SHP77 treated with DMSO at 0.1 percent for 48 hours (cell line): ENCODE measurements around the gene ANKRD16.
"Not testable (repeated sequence)": the region's sequence is repeated elsewhere in the genome, so short reads cannot be mapped to it uniquely, and the experiment has no call there.

Experiments used
- DNase-seq: peaks from one replicate; lab custom pipeline; 2025; lab: John Stamatoyannopoulos, UW

ANKRD16 gene

DNA sequence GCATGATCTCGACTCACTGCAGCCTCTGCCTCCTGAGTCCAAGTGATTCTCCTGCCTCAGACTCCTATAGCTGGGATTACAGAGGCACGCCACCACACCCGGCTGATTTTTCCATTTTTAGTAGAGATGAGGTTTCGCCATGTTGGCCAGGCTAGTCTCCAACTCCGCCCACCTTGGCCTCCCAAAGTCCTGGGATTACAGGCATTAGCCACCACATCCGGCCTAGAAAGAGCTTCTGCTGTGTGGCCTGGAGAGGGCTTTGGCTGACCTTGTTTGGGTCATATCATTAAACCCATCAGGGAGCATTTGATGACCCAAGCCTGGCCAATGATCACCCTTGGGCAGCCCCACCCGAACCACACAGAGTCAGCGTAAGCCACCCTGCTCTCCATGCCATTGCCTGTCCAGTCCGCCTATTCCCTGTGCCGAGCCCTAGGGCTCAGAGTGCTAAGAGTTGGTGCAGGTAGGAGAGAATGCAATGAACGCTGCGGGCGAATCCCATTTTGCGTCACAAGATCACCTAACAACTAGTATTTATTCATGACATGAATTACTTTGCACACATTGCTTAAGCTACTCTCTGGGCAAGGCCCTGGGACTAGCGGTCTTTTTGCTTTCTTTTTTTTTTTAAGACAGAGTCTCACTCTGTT is 54.1 kb downstream of the ANKRD16 start:
- DNase-seq: no peak

DNA sequence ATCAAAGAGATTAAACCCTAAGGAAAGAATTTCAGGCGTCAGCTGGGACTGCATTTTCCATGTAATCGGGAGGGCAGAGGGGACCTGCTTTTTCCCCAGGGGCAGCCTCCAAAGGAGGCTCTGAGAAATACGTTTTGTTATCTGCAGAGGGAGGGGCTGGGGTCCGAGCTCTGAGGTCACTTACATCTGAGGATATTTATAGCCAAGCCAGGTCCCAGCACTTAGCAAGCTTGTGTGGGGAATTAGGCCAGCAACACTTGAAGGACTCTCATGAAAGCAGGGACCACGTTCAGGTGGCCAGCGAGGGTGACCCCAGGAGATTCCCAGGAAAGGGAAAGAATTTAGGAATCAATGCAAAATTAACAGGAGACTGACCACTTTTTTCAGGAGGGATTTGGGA is 55.9 kb downstream of the ANKRD16 start:
- DNase-seq: no peak

DNA sequence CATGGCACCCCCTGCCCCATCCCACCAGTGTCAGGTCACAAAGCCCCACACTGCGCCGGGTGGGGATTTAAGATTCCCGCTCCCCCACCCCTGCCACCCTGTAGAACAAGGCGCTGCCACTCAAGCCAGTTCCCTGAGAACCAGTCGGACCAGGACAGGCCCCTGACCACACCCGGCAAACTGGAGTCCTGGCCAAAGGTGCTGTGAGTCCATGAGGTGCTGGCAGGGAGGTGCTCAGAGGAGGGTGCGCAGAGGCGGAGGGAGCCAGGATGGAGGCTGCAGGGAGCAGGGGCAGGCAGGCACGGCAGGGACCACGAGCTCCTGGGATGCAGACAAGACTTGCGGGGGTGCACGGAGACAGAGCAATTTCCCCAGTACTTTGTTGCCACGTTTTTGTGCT is 56.7 kb downstream of the ANKRD16 start:
- DNase-seq: no peak

DNA sequence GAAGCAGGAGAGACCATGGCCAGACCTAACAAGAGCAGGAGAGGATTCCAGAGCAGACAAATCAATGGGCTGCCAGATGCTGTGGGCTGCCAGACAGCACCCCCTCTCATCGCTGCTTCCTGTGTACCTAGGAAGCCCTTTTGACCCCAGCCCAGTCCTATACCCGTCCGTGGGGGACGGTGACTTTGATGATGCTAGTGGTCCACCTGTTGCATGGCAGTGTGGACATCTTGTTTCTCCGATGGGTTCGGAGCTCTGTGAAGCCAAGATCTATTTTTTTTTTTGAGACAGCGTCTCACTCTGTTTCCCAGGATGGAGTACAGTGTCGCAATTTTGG is 58.3 kb downstream of the ANKRD16 start:
- DNase-seq: no peak

DNA sequence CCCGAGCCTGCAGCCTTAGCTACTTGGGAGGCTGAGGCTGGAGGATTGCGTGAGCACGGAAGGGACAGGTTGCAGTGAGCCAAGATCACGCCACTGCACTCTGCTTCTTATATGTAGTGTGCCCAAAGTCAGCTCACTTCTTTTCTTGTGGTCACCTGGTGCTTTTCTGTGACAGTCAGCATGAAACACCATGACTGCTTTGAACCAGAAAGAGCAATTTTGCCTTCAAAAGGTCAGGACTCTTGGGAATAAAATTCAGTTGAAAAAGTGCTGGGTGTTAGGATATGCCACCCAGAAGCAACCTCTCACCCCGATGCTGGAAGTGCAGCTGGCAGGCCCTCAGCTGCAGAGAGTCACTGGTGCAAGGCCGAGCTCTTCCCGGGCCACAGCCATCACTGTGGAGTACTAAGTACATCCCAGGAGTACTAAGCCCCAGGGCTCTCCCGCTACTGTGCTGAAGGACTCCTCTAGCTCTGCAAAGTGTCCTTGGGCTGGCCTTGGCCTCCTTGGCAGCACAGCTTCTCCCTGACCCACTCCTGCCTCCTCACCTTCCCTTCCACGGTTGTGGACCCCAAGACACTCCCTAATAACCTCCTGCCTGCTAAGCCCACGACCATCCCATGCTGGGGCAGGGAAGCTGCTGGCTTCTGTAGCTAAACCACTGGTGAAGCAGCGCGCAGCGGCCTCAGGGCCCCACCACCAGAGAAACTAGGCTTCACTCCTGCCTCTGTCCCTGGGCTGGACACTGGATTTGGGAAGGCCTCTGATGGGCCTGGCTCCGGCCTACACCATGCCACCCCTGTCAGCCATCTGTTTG is 58.9 kb downstream of the ANKRD16 start:
- DNase-seq: no peak

DNA sequence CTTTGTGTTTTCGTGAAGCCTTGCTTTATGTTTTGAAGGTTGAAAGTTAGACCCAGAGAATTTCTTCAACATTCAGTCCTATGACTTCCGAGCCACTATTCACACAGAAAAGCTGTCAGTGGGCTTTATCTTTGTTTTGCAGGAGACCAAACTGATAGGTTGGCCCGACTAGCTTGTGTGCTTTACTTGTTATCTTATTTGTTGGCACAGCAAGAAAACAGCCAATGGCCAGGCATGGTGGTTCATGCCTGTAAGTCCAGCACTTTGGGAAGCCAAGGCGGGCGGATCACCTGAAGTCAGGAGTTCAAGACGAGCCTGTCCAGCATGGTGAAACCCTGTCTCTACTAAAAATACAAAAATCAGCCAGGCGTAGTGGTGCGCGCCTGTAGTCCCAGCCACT is 60.4 kb downstream of the ANKRD16 start:
- no peak for DNase-seq

DNA sequence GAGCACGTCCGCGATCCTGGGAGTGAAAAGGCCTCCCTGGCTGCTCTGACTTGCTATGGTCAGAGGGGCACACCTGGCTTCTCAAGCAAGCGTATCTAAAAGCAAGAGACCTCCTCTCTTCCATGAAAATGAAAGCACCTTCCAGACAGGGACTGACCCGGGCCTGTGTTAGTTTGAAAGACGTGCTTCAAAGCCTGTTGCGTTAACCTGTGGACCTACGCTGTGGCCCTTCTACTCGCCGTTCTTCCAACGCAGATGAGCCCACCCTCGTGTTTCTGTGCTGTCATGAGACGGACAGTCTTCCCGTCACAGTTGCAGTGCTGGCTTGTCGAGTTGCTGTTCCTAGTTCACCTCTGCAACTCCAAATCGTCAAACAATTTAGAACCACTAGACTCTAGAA is 61.0 kb downstream of the ANKRD16 start:
- no peak for DNase-seq

DNA sequence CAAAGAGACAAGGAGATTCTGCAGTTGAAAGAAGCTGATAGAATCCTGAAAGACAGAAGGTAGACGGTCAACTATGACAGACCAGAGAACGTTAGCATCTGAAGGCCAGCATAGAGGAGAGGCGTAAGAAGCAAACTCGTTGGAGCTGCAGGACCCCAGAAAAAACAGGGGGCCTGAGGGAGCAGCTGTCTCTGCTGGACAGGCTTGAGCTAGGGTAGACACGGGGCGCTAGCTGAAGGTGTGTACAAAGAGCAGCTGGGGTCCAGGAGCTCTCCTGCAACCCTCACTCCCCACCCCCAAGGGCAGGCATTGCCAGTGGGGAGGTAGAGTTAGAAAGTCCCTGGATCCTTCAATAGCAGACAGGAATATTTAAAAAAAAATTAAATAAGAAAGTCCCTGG is 61.9 kb downstream of the ANKRD16 start:
- no peak for DNase-seq

DNA sequence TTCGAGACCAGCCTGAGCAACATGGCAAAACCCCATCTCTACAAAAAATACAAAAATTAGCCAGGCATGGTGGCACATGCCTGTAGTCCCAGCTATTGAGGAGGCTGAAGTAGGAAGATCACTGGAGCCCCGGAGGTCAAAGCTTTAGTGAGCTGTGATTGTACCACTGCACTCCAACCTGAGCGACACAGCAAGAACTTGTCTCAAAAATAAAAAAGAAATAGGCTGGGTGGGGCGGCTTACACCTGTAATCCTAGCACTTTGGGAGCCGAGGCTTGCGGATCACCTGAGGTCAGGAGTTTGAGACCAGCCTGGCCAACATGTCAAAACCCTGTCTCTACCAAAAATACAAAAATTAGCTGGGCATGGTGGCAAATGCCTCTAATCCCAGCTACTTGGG is 63.2 kb downstream of the ANKRD16 start:
- not testable (repeated sequence) for DNase-seq

DNA sequence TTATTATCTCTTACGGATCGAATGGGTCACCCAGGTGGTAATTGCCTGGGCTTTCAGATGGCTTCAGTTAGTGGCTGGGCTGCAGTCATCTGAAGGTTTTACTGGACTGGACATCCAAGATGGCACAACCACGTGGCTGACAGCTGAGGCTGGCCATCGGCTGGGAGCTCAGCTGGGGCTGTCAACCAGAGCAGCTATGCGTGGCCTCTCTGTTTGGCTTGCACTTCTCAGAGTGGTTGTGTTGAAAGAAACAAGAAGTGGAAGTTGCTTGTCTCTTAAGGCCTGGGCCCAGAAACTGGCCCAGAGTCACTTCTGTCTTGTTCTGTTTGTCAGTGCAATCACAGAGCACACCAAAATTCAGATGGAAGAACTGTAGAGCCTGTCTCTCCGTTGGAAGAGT is 70.8 kb downstream of the ANKRD16 start:
- no peak for DNase-seq

DNA sequence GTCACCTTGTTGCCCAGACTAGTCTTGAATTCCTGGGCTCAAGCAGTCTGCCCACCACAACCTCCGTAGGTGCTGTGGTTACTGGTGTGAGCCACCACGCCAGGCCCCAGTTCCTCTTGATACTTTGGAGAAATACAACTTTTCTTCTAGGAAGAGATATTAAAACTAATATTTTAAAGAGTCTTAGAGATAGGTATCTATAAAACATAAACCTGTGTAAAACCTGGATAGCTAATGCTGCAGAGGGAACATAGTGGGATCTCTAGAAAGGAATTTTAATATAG is 71.7 kb downstream of the ANKRD16 start:
- DNase-seq: no peak

DNA sequence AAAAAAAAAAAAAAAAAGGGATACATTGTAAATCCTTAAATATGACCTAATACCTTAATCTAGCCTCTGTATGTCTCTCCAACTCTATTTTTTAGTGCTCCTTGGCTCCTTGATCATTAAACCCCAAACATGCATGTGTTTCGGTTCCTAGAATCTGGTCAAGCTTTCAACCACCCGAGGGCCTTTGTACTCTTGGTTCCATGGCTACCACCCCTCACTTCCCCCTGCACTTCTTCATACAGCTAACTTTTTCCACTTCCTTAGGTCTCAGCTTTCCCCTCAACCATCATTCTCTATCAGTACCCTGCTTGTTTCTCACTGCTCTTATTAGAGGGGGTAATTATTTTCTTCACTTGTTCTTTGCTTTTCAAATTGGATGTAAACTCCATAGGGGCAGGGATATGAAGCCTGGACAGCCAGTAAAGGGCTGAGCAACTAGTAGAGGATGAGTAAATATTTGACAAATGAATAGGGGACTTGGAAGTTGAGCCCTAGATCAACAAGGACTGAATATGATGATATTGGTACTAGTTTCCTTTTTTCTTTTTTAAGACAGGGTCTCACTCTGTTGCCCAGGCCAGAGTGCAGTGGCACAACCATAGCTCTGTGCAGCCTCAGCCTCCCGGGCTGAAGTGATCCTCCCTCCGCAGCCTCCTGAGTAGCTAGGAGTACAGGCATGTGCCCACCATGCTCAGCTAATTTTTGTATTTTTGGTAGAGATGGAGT is 72.2 kb downstream of the ANKRD16 start:
- DNase-seq: no peak

DNA sequence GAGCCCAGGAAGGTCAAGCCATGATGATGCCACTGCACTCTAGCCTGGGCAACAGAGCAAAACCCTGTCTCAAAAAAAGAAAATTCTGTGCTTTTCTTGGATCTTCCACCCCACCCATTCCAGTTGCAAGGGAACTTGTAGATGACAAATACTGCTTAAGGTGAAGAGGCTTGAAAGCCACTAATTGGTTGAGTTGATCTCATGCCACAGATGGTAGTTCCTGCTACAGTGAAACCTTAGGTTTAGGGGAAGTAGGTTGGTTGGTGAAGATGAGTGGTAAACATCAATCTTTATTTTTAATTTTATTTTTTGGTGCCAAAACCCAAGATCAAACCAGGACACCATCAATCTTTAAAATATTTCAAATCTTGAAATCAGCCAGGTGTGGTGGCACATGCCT is 73.5 kb downstream of the ANKRD16 start:
- DNase-seq: no peak

DNA sequence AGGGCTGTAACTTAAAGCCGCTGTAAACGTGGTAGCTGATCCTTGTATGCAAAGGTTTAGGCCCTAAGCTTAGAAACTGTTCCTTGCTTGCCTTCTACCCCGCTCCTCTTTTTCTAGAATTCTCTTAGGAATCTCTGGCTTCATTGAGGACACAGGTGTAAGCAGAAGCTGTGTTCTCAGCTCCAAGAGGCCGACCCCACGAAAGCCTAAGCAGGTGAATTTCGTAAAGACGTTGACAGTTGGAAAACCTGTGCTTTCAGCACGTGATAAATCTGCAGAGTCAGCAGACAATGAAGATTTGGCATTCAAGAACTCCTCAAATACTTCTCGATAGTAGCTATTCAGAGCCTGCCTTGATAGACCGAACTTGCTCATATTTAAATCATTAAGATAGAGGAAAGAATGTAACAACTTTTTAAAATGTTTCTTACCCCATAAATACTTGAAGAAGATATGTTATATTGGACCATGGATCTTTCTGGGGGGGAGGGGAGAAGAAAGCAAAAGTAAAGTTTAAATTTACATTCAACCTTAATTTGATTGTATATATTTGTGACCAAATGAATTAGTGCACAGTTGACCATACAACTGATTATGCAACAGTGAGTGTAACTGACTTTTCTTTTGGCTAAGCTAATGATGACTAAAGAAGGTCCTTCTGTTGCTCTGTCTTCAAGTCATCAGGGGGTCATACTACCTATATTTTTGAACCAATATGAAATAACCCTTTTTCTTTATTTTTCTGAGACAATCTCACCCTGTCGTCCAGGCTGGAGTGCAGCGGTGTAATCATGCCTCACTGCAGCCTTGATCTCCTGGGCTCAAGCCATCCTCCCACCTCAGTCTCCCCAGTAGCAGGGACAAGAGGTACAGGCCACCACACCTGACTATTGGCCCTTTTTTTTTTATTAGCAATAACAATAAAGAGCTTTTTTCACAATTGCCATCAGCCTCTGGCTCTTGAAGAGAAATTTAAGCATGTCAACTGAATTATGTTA is 75.3 kb downstream of the ANKRD16 start:
- no peak for DNase-seq

DNA sequence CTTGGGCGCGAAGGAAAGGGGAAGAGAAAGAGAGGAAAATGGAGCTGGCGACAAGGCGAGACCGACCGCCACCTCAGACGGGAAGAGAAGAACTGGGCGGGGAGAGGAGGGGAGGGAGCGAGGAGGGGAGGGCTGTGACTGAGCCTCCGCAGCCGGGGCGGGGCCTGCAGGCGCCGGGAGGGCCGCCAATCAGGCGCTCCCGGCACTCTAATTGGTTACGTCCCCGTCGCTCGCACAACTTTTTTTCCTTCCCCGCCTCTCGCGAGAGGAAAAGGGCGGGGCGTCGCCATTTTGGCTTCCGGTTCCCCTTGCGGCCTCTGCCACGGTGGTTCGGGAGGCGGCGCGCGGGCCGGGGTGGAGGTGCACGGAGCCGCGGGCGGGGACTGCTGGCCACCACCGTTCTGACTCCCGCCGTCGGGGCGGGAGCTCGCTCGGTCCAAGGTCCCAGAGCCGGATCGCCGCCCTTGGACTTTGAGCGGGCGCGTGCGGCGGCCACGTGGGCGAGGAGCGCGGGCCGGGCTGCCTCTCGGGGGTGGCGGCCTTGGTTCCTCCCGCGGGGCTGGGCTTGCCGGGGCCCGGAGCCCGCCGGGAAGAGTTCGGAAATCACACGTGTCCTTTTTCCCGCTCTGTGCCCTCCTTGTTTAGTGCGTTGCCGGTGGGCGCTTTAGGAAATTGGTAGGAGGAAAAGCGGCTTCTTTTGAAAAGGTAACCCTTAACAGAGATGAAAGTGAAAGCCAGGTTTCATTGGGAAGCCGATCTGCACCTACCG is 76.2 kb downstream of the ANKRD16 start, which contains the start of gene GDI2:
GDI2 (minus strand) TSS at position 94 of the 769 bp plus-strand sequence. CDS start 176 bp downstream, outside the sequence.
- peak; percentile 75 for DNase-seq

DNA sequence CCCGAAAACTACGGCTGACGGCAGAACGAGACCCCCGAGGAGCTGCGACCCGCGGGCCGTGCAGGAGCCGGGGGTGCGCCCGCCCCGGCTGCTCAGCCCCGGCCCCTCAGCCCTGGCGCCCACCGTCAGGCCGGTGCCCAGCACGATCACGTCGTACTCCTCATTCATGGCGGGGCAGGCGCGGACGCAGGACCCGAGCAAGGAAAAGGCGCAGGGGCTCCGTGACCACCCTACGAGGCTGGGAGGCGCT is 76.7 kb downstream of the ANKRD16 start:
- no peak for DNase-seq

DNA sequence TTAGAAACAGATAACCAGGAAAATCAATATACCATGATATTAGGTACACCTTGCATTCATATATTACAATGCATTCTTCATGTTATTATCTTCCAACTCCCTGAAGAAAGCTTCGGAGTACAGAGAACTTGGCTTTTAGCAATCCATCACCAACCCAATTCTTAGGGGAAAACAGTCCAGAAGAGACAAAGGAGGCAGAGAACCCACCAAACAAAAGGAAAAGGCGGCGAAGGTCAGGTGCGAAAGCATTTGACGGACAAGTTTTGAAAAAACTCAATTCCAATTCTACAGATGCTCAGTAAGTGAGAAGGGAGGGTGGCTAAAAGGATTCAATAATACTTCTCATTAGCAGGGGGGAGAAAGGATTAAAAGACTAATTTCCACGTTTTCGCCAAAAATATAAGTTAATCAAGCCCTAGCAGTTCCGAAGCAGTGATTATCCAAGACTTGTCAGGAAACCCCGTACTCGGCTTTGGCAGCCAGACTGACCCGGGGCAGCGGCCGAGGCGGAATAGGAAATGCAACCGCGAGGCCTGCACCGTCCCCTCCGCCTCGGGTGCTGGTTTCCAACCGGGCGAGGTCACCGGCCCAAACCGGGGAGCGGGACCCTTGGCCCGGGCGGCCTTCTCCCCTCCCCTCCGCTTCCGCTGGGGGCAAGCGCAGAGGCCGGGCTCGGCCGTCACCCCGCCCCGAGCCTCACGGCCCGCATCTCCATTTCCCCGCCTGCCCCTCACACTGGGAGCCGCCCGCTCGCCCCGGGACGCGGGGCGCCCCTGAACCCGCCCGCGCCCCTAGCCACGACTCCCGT is 77.2 kb downstream of the ANKRD16 start:
- DNase-seq: peak; percentile 14
